PC-3 (cell line): ENCODE measurements around the gene ZSCAN1.

Experiments used
- CTCF ChIP-seq: fragments of 300-600 bp; sonication (generic); conservative IDR thresholded peaks from 2 replicates; pipeline ENCODE4 v1.5.1; 2017; ENCODE audit warnings: antibody characterized with exemption, low read depth, mild to moderate bottlenecking, low read length
- EZH2 ChIP-seq: fragments of 300-600 bp; sonication (generic); IDR thresholded peaks from one replicate; pipeline ENCODE4 v1.6.1; 2017; ENCODE audit warnings: antibody characterized with exemption, mild to moderate bottlenecking, low read length; ENCODE audit not compliant: unreplicated experiment

- TF ChIP-seq EZH2 (no peak), CTCF (no peak)
Observed at GRCh38 chr19:58095328-58095727, 61.5 kb downstream of the ZSCAN1 start.
